HG02588 (cell line): ENCODE measurements around the gene CHAMP1.
"Not testable (repeated sequence)": the region's sequence is repeated elsewhere in the genome, so short reads cannot be mapped to it uniquely, and the experiment has no call there.

Source experiments
- ATAC-seq: cut with Tn5 transposase; IDR thresholded peaks from one replicate; pipeline ENCODE4 v1.9.1; 2021; ENCODE audit warnings: mild to moderate bottlenecking, moderate library complexity; ENCODE audit not compliant: unreplicated experiment

CHAMP1 gene

GRCh38 chr13:114328595-114328994, 14.3 kb downstream of the CHAMP1 start:
- ATAC-seq: no peak

GRCh38 chr13:114330086-114330485, 15.8 kb downstream of the CHAMP1 start:
- no peak for ATAC-seq

GRCh38 chr13:114333881-114334280, 19.6 kb downstream of the CHAMP1 start:
- not testable (repeated sequence) for ATAC-seq

- ATAC-seq: no peak
Measured at GRCh38 chr13:114334305-114335053, 20.2 kb downstream of the CHAMP1 start.

GRCh38 chr13:114336457-114336856, 22.2 kb downstream of the CHAMP1 start:
- not testable (repeated sequence) for ATAC-seq

GRCh38 chr13:114338959-114339358, 24.7 kb downstream of the CHAMP1 start:
- ATAC-seq: no peak

GRCh38 chr13:114339857-114340534, 25.7 kb downstream of the CHAMP1 start:
- no peak for ATAC-seq

- no peak for ATAC-seq
Measured at GRCh38 chr13:114341003-114341777, 26.9 kb downstream of the CHAMP1 start.

GRCh38 chr13:114347256-114347655, 33.0 kb downstream of the CHAMP1 start:
- not testable (repeated sequence) for ATAC-seq

- ATAC-seq: not testable (repeated sequence)
Measured at GRCh38 chr13:114352763-114353162, 38.5 kb downstream of the CHAMP1 start.

- ATAC-seq: not testable (repeated sequence)
Measured at GRCh38 chr13:114353382-114353781, 39.1 kb downstream of the CHAMP1 start.
